HepG2 (cell line): Measurements from ENCODE around the gene HTR7. TPM values are rescaled to one million over a fixed set of nuclear protein-coding genes. Genes with fewer than 3 reads are reported as not detected.

ENCODE experiments used
- ATAC-seq: fragments of 200-7000 bp; cut with Tn5 transposase; 3 replicates; pipeline ENCODE4 v1.9.1; 2020; ENCODE audit warnings: mild to moderate bottlenecking, moderate library complexity
- BruUV-seq: library from RNA; stranded (reverse); fragments of 400-500 nt; replicated peaks from 2 replicates; lab custom pipeline; 2021; lab: Mats Ljungman, UMichigan
- CTCF ChIA-PET: fragments of 300-600 bp; formaldehyde crosslinking; extraction: SDS; loops from one replicate; lab custom pipeline; 2021; ENCODE audit warnings: low total read pairs, inconsistent platforms, low intra/inter-chr PET ratio; lab: Yijun Ruan, JAX
- POLR2A ChIA-PET: fragments of 350-600 bp; sonication (Branson Sonifier 250); formaldehyde crosslinking; loops from one replicate; lab custom pipeline; 2020; ENCODE audit warnings: antibody characterized with exemption, inconsistent platforms; lab: Yijun Ruan, JAX
- DNase-seq: peaks from one replicate; pipeline ENCODE4 v3.0.0-alpha.2; 2015; ENCODE audit warnings: low spot score
- FAIRE-seq: peaks from 3 replicates; lab custom pipeline; 2011; peaks lifted over from hg19 to GRCh38; lab: Jason Lieb, UNC
- H2AFZ ChIP-seq: one replicate; pipeline ENCODE4 v1.6.1; 2011; ENCODE audit warnings: low read length, inconsistent platforms
- H3K27ac ChIP-seq: fragments of 300-600 bp; 3 replicates; pipeline ENCODE4 v1.8.0; 2011; ENCODE audit warnings: mixed run types, mild to moderate bottlenecking, mixed read lengths, low read length, inconsistent platforms; ENCODE audit not compliant: insufficient read depth; ENCODE audit errors: extremely low read length
- H3K27me3 ChIP-seq, 2 experiments: fragments of 200-600 bp in 1 of 2; 2 replicates in 1 of 2; 3 replicates in 1 of 2; pipeline versions ENCODE4 v1.6.0 to v1.8.0; 2011; ENCODE audit warnings: low read length in 2 of 2, mild to moderate bottlenecking in 2 of 2, moderate library complexity in 2 of 2, inconsistent platforms in 1 of 2; ENCODE audit not compliant: insufficient read depth in 2 of 2, control insufficient read depth in 1 of 2
- H3K36me3 ChIP-seq, 2 experiments: fragments of 200-600 bp in 1 of 2; replicated peaks in 1 of 2; 2 replicates in 1 of 2; 3 replicates in 1 of 2; pipeline versions ENCODE4 v1.5.1 to v1.8.0; 2011; ENCODE audit warnings: low read length in 2 of 2, inconsistent platforms in 1 of 2; ENCODE audit not compliant: insufficient read depth in 2 of 2, control insufficient read depth in 1 of 2
- H3K4me1 ChIP-seq: 2 replicates; pipeline ENCODE4 v1.5.1; 2012; ENCODE audit warnings: low read length, inconsistent platforms; ENCODE audit not compliant: insufficient read depth
- H3K4me2 ChIP-seq: 2 replicates; pipeline ENCODE4 v1.6.0; 2011; ENCODE audit warnings: low read depth, low read length, inconsistent platforms
- H3K4me3 ChIP-seq, 3 experiments: fragments of 200-600 bp in 1 of 3; sonication (generic), shearing (Covaris generic) in 1 of 3; replicated peaks in 1 of 3; 2 replicates each; pipeline ENCODE4 v1.5.1; 2011 to 2016; ENCODE audit warnings: low read length in 3 of 3, inconsistent platforms in 2 of 3, low read depth in 2 of 3, mild to moderate bottlenecking in 2 of 3, control low read depth in 1 of 3, mixed read lengths in 1 of 3; ENCODE audit not compliant: insufficient read depth in 1 of 3
- H3K79me2 ChIP-seq: one replicate; pipeline ENCODE4 v1.6.1; 2011; ENCODE audit warnings: low read length, inconsistent platforms; ENCODE audit not compliant: insufficient read depth
- H3K9ac ChIP-seq: 2 replicates; pipeline ENCODE4 v1.6.0; 2011; ENCODE audit warnings: mild to moderate bottlenecking, low read depth, low read length, inconsistent platforms; ENCODE audit not compliant: insufficient read depth
- H3K9me3 ChIP-seq: 2 replicates; pipeline ENCODE4 v1.5.1; 2012; ENCODE audit warnings: mild to moderate bottlenecking, low read length
- H4K20me1 ChIP-seq: 2 replicates; pipeline ENCODE4 v1.6.0; 2011; ENCODE audit warnings: inconsistent platforms, mild to moderate bottlenecking, low read length, moderate library complexity; ENCODE audit not compliant: insufficient read depth
- GATAD2A ChIP-seq: IDR thresholded peaks from 2 replicates; pipeline ENCODE4 v1.6.1; 2016
- RFXANK ChIP-seq: IDR thresholded peaks from 2 replicates; pipeline ENCODE4 v1.6.1; 2016
- TSC22D2 ChIP-seq: sonication (generic); formaldehyde crosslinking; IDR thresholded peaks from 2 replicates; pipeline ENCODE4 v1.5.1; 2020; ENCODE audit warnings: missing genetic modification reagents, mild to moderate bottlenecking, borderline replicate concordance
- ZNF251 ChIP-seq: sonication (generic); formaldehyde crosslinking; IDR thresholded peaks from 2 replicates; pipeline ENCODE4 v1.9.0; 2021; ENCODE audit warnings: mild to moderate bottlenecking, missing genetic modification reagents
- ZNF577 ChIP-seq: sonication (generic); formaldehyde crosslinking; IDR thresholded peaks from 2 replicates; pipeline ENCODE4 v1.4.0; 2020; ENCODE audit warnings: mild to moderate bottlenecking, low read depth, missing genetic modification reagents, borderline replicate concordance
- ZNF678 ChIP-seq: sonication (generic); formaldehyde crosslinking; IDR thresholded peaks from 2 replicates; pipeline ENCODE4 v1.4.0; 2020; ENCODE audit warnings: mild to moderate bottlenecking, missing genetic modification reagents
- ZNF761 ChIP-seq: sonication (generic); formaldehyde crosslinking; conservative IDR thresholded peaks from 2 replicates; pipeline ENCODE4 v1.4.0; 2020; ENCODE audit warnings: mild to moderate bottlenecking, missing genetic modification reagents
- WGBS: methylation state at CpG from one replicate; pipeline ENCODE4 v1.1.6; 2017; ENCODE audit warnings: low lambda C conversion rate; 5-methylcytosine and 5-hydroxymethylcytosine counted together
- in situ Hi-C: cut with HindIII; loops from 2 replicates; pipeline ENCODE4 v1.10.0; 2017; ENCODE audit warnings: low pct_unique_long_range_greater_than_20kb; ENCODE audit not compliant: extremely low pct_ligation_motif_present
- intact Hi-C: fragments of 100-400 bp; cut with micrococcal nuclease; formaldehyde crosslinking; loops from one replicate; pipeline ENCODE4 v1.10.0; 2022; ENCODE audit not compliant: unreplicated experiment
- polyA plus RNA-seq, 8 experiments: library from polyadenylated mRNA; depleted of rRNA in 3 of 8; stranded (reverse) in 7 of 8; unstranded in 1 of 8; fragments of >200 nt; fragmentation: Illumina TruSeq in 4 of 8; extraction: Trizol in 4 of 8; gene quantifications; 2 replicates each; pipeline versions ENCODE4 v1.2.1 to v1.2.3, GENCODE V29; 2011 to 2016; ENCODE audit warnings: low read depth in 4 of 8, missing spikeins in 1 of 8, mixed read lengths in 1 of 8; ENCODE audit not compliant: insufficient read depth in 1 of 8
- total RNA-seq, 5 experiments: library from RNA; depleted of rRNA; stranded (reverse); fragments of >200 nt; fragmentation: Illumina TruSeq; extraction: Trizol; gene quantifications; 2 replicates each; pipeline ENCODE4 v1.2.3, GENCODE V29; 2016; ENCODE audit warnings: low read depth in 1 of 5
- TF ChIP-seq, protein P1 (sequence below): sonication (generic); formaldehyde crosslinking; IDR thresholded peaks from 2 replicates; pipeline ENCODE4 v1.8.0; 2022; ENCODE audit warnings: mild to moderate bottlenecking, missing genetic modification reagents, moderate library complexity
- TF ChIP-seq, protein P2 (sequence below): conservative IDR thresholded peaks from 2 replicates; pipeline ENCODE4 v1.6.1; 2018; ENCODE audit warnings: missing genetic modification reagents
- TF ChIP-seq, protein P3 (sequence below), 2 experiments: sonication (generic) in 1 of 2; formaldehyde crosslinking in 1 of 2; IDR thresholded peaks; 2 replicates each; pipeline versions ENCODE4 v1.6.1 to v1.9.0; 2014 to 2022; ENCODE audit warnings: antibody characterized with exemption in 1 of 2, borderline replicate concordance in 1 of 2, inconsistent platforms in 1 of 2, low read depth in 1 of 2, missing genetic modification reagents in 1 of 2

The HTR7 gene
- total and polyA plus RNA-seq, 2 of the 13 experiments (the other 11 are each of a cell fraction or from before 2014, with no cell fraction given), result 0.04 TPM; not detected in 1

DNA sequence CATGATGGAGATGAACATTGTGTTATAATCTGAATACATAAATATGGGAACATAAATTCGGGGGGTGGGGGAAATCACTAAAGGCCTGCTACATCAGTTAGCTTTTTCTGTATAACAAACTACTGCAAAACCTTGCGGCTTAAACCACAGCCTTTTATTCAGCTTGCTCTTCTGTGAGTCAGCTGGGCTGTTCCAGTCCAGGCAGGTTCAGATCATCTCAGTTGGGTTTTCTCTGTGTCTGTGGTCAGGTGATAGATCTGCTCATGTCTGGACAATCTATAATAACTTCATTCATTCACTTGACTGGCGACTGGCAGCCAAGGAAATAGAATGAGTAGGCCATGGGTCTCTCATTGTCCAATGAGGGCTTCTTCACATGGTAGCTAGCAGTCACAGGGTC is 23.5 kb downstream of the HTR7 start:
- no peak for FAIRE-seq
- Histone ChIP-seq H3K36me3 (no peaks in the 10 kb centered on the region), H3K27ac (no peak overlapping the region), H3K79me2 (no peaks in the 10 kb centered on the region), H3K4me1 (no peaks in the 10 kb centered on the region), H3K9ac (no peak overlapping the region), H3K27me3 (0 out of 5 replicates have a peak, but pooled peaks cover 0 to 2% of the 10 kb centered on the region in 2 experiments), H4K20me1 (no peaks in the 10 kb centered on the region), H2AFZ (no peak overlapping the region), H3K4me3 (no peak overlapping the region), H3K4me2 (no peak overlapping the region), H3K9me3 (no peaks in the 10 kb centered on the region)
- no peak for ATAC-seq
- intact Hi-C loops (no loop called here), in situ Hi-C loops (no loop called here)
- POLR2A ChIA-PET, result no interaction called here
- CTCF ChIA-PET, result no interaction called here
- WGBS, result 0% methylated on average over 3 of the region's 3 CpGs
- no peak for TF ChIP-seq GATAD2A (CRISPR knock-in tag)
- no peak for TF ChIP-seq ZNF577
- TF ChIP-seq, protein P1, sequence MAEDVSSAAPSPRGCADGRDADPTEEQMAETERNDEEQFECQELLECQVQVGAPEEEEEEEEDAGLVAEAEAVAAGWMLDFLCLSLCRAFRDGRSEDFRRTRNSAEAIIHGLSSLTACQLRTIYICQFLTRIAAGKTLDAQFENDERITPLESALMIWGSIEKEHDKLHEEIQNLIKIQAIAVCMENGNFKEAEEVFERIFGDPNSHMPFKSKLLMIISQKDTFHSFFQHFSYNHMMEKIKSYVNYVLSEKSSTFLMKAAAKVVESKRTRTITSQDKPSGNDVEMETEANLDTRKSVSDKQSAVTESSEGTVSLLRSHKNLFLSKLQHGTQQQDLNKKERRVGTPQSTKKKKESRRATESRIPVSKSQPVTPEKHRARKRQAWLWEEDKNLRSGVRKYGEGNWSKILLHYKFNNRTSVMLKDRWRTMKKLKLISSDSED (CRISPR knock-in tag), result no peak
- no peak for TF ChIP-seq RFXANK (CRISPR knock-in tag)
- BruUV-seq, result no TSS peak
- DNase-seq, result no peak

DNA sequence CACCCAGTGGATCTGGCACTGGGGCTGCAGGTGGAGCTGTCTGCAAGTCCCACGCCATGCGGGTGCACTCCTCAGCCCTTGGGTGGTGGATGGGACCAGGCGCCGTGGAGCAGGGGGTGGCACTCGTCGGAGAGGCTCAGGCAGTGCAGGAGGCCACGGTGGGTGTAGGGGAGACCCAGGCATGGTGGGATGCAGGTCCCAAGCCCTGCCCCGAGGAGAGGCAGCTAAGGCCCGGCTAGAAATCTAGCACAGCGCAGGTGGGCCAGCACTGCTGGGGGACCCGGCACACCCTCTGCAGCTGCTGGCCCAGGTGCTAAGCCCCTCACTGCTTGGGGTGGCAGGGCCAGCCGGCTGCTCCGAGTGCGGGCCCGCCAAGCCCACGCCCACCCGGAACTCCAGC is 25.7 kb downstream of the HTR7 start:
- Histone ChIP-seq H2AFZ (no peak overlapping the region), H3K27ac (no peak overlapping the region), H3K4me3 (no peak overlapping the region), H3K4me2 (no peak overlapping the region), H4K20me1 (no peaks in the 10 kb centered on the region), H3K79me2 (no peaks in the 10 kb centered on the region), H3K4me1 (no peaks in the 10 kb centered on the region), H3K36me3 (no peaks in the 10 kb centered on the region), H3K9ac (no peak overlapping the region), H3K27me3 (0 out of 5 replicates have a peak, but pooled peaks cover 0 to 2% of the 10 kb centered on the region in 2 experiments), H3K9me3 (no peaks in the 10 kb centered on the region)
- ChIA-PET CTCF (no interaction called here), POLR2A (no interaction called here)
- in situ Hi-C loops (no loop called here), intact Hi-C loops (no loop called here)
- BruUV-seq, result no TSS peak
- DNase-seq, result no peak
- ATAC-seq, result no peak
- FAIRE-seq, result no peak
- 51% methylated on average over 8 of the region's 17 CpGs for WGBS
- no peak for TF ChIP-seq ZNF761 (CRISPR knock-in tag)
- no peak for TF ChIP-seq ZNF251 (CRISPR knock-in tag)
- TF ChIP-seq TSC22D2 (CRISPR knock-in tag), result no peak
- TF ChIP-seq ZNF678 (CRISPR knock-in tag), result no peak
- TF ChIP-seq, protein P2, sequence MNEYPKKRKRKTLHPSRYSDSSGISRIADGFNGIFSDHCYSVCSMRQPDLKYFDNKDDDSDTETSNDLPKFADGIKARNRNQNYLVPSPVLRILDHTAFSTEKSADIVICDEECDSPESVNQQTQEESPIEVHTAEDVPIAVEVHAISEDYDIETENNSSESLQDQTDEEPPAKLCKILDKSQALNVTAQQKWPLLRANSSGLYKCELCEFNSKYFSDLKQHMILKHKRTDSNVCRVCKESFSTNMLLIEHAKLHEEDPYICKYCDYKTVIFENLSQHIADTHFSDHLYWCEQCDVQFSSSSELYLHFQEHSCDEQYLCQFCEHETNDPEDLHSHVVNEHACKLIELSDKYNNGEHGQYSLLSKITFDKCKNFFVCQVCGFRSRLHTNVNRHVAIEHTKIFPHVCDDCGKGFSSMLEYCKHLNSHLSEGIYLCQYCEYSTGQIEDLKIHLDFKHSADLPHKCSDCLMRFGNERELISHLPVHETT (CRISPR knock-in tag), result no peak
- TF ChIP-seq, protein P3, sequence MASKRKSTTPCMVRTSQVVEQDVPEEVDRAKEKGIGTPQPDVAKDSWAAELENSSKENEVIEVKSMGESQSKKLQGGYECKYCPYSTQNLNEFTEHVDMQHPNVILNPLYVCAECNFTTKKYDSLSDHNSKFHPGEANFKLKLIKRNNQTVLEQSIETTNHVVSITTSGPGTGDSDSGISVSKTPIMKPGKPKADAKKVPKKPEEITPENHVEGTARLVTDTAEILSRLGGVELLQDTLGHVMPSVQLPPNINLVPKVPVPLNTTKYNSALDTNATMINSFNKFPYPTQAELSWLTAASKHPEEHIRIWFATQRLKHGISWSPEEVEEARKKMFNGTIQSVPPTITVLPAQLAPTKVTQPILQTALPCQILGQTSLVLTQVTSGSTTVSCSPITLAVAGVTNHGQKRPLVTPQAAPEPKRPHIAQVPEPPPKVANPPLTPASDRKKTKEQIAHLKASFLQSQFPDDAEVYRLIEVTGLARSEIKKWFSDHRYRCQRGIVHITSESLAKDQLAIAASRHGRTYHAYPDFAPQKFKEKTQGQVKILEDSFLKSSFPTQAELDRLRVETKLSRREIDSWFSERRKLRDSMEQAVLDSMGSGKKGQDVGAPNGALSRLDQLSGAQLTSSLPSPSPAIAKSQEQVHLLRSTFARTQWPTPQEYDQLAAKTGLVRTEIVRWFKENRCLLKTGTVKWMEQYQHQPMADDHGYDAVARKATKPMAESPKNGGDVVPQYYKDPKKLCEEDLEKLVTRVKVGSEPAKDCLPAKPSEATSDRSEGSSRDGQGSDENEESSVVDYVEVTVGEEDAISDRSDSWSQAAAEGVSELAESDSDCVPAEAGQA (IDR thresholded peaks at IDR 0.05; ENCODE audit: low read depth), result no peak
- TF ChIP-seq, protein P3 (CRISPR knock-in tag; IDR thresholded peaks at IDR 0.05; ENCODE audit: borderline replicate concordance), result no peak
